Ascending aorta (tissue), 2 donors: ENCODE results near the gene AKAP13. TPM values are rescaled to one million over a fixed set of nuclear protein-coding genes. Genes with fewer than 3 reads are reported as not detected.

Source experiments
- DNase-seq, 2 donors: peaks; one replicate each; pipeline ENCODE4 v3.0.0-alpha.2; 2019; ENCODE audit warnings: low spot score in 2 of 2
- H3K27ac ChIP-seq, 2 donors: fragments of 200-600 bp; sonication (generic); one replicate each; pipeline ENCODE4 v1.5.1; 2016 to 2017; ENCODE audit warnings: mild to moderate bottlenecking in 1 of 2
- H3K27me3 ChIP-seq: fragments of 200-600 bp; sonication (generic); one replicate; pipeline ENCODE4 v1.5.1; 2017
- H3K36me3 ChIP-seq, 2 donors: fragments of 200-600 bp; sonication (generic); one replicate each; pipeline ENCODE4 v1.5.1; 2016
- H3K4me1 ChIP-seq, 2 donors: fragments of 200-600 bp; sonication (generic); one replicate each; pipeline ENCODE4 v1.5.1; 2016 to 2017; ENCODE audit warnings: mild to moderate bottlenecking in 1 of 2
- H3K4me3 ChIP-seq, 2 donors: fragments of 200-600 bp; sonication (generic); one replicate each; pipeline ENCODE4 v1.5.1; 2016 to 2017; ENCODE audit warnings: mild to moderate bottlenecking in 1 of 2
- H3K9me3 ChIP-seq, 2 donors: fragments of 200-600 bp; sonication (generic); one replicate each; pipeline ENCODE4 v1.5.1; 2016
- intact Hi-C: fragments of 100-400 bp; cut with DNase I; formaldehyde crosslinking; loops from one replicate; pipeline ENCODE4 v1.15.1; 2023
- total RNA-seq: library from RNA; depleted of rRNA; stranded (reverse); fragments of >200 nt; gene quantifications from one replicate; pipeline ENCODE4 v1.1.0, GENCODE V29; 2016
- TF ChIP-seq, protein P1 (sequence below), 3 experiments: fragments of 200-600 bp in 2 of 3; fragments of 450-650 bp in 1 of 3; sonication (generic) in 2 of 3; IDR thresholded peaks; one replicate each; pipeline ENCODE4 v1.5.1; 2016 to 2019; ENCODE audit warnings: antibody characterized with exemption in 3 of 3, mild to moderate bottlenecking in 1 of 3, moderate library complexity in 1 of 3

Gene AKAP13, protein sequence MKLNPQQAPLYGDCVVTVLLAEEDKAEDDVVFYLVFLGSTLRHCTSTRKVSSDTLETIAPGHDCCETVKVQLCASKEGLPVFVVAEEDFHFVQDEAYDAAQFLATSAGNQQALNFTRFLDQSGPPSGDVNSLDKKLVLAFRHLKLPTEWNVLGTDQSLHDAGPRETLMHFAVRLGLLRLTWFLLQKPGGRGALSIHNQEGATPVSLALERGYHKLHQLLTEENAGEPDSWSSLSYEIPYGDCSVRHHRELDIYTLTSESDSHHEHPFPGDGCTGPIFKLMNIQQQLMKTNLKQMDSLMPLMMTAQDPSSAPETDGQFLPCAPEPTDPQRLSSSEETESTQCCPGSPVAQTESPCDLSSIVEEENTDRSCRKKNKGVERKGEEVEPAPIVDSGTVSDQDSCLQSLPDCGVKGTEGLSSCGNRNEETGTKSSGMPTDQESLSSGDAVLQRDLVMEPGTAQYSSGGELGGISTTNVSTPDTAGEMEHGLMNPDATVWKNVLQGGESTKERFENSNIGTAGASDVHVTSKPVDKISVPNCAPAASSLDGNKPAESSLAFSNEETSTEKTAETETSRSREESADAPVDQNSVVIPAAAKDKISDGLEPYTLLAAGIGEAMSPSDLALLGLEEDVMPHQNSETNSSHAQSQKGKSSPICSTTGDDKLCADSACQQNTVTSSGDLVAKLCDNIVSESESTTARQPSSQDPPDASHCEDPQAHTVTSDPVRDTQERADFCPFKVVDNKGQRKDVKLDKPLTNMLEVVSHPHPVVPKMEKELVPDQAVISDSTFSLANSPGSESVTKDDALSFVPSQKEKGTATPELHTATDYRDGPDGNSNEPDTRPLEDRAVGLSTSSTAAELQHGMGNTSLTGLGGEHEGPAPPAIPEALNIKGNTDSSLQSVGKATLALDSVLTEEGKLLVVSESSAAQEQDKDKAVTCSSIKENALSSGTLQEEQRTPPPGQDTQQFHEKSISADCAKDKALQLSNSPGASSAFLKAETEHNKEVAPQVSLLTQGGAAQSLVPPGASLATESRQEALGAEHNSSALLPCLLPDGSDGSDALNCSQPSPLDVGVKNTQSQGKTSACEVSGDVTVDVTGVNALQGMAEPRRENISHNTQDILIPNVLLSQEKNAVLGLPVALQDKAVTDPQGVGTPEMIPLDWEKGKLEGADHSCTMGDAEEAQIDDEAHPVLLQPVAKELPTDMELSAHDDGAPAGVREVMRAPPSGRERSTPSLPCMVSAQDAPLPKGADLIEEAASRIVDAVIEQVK (N-terminal part only)
- 74.3 TPM for total RNA-seq

DNA sequence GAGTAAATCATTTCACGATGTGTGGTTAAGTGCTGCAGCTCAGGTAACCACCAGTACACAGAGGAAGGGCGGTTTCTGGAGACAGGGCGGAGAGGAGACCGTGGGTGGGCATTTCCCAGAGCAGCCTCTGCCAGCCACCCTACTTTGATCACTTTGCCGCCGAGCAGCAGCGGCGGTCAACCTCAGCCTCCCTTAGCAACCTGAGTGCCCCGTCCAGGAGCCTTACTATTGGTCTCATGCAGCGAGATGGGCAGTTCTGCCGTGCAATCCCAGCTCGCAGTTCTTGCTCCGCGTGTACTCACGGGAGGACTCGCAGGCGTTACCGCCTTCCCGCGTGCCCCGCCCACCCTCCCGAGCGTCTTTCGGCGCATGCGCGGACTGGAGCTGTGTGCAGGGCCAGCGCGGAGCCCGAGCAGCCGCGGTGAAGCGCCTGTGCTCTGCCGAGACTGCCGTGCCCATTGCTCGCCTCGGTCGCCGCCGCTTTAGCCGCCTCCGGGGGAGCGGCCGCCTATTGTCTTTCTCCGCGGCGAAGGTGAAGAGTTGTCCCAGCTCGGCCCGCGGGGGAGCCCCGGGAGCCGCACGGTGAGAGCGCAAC lies at the start of gene AKAP13:
TSS of gene AKAP13 (plus strand) at position 387 of the 595 bp plus-strand sequence. CDS start 105,118 bp downstream, outside the sequence.
- DNase-seq = peak; percentile 96 to 98
- H3K4me3 ChIP-seq = peak within 1 kb of the TSS; percentile 80 to 90
- H3K36me3 ChIP-seq = no peaks in the 10 kb centered on the region
- H3K27me3 ChIP-seq = no peaks in the 10 kb centered on the region
- TF ChIP-seq, protein P1, sequence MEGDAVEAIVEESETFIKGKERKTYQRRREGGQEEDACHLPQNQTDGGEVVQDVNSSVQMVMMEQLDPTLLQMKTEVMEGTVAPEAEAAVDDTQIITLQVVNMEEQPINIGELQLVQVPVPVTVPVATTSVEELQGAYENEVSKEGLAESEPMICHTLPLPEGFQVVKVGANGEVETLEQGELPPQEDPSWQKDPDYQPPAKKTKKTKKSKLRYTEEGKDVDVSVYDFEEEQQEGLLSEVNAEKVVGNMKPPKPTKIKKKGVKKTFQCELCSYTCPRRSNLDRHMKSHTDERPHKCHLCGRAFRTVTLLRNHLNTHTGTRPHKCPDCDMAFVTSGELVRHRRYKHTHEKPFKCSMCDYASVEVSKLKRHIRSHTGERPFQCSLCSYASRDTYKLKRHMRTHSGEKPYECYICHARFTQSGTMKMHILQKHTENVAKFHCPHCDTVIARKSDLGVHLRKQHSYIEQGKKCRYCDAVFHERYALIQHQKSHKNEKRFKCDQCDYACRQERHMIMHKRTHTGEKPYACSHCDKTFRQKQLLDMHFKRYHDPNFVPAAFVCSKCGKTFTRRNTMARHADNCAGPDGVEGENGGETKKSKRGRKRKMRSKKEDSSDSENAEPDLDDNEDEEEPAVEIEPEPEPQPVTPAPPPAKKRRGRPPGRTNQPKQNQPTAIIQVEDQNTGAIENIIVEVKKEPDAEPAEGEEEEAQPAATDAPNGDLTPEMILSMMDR (IDR thresholded peaks at IDR 0.05) = no peak
- intact Hi-C loops = loop anchor here (1.0 to 2.0 kb wide), 3 partner anchors 22 to 49 kb away; no protein-coding TSS in a partner anchor
- no peaks in the 10 kb centered on the region for H3K9me3 ChIP-seq
- peaks cover 0 to 10% of the 10 kb centered on the region in 2 donors for H3K4me1 ChIP-seq
- peak within 1 kb of the TSS; percentile 92 for H3K27ac ChIP-seq

- H3K9me3 ChIP-seq = no peaks in the 10 kb centered on the region
- no peak overlapping the region for H3K4me3 ChIP-seq
- H3K4me1 ChIP-seq = peaks cover 2 to 9% of the 10 kb centered on the region in 2 donors
- TF ChIP-seq, protein P1 (IDR thresholded peaks at IDR 0.05) = peak; percentile 70 to 85 (median 82)
- no peaks in the 10 kb centered on the region for H3K27me3 ChIP-seq
- no peaks in the 10 kb centered on the region for H3K36me3 ChIP-seq
- DNase-seq = peak; percentile 67 to 95
- H3K27ac ChIP-seq = peak overlapping the region; percentile 80
- intact Hi-C loops = loop anchor here (1.0 to 10.0 kb wide), 5 partner anchors 26 to 394 kb away; partner anchors contain the start of gene AKAP13
Observed at GRCh38 chr15:85330901-85331588, 49.4 kb upstream of the AKAP13 start.

- no peaks in the 10 kb centered on the region for H3K36me3 ChIP-seq
- peak overlapping the region; percentile 80 for H3K27ac ChIP-seq
- H3K4me1 ChIP-seq = peaks cover 2 to 9% of the 10 kb centered on the region in 2 donors
- DNase-seq = no peak
- H3K27me3 ChIP-seq = no peaks in the 10 kb centered on the region
- no peak overlapping the region for H3K4me3 ChIP-seq
- TF ChIP-seq, protein P1 (IDR thresholded peaks at IDR 0.05) = no peak
- no peaks in the 10 kb centered on the region for H3K9me3 ChIP-seq
- intact Hi-C loops = loop anchor here (1.0 to 10.0 kb wide), 5 partner anchors 25 to 393 kb away; partner anchors contain the start of gene AKAP13
Observed at GRCh38 chr15:85331655-85332285, 48.6 kb upstream of the AKAP13 start.

DNA sequence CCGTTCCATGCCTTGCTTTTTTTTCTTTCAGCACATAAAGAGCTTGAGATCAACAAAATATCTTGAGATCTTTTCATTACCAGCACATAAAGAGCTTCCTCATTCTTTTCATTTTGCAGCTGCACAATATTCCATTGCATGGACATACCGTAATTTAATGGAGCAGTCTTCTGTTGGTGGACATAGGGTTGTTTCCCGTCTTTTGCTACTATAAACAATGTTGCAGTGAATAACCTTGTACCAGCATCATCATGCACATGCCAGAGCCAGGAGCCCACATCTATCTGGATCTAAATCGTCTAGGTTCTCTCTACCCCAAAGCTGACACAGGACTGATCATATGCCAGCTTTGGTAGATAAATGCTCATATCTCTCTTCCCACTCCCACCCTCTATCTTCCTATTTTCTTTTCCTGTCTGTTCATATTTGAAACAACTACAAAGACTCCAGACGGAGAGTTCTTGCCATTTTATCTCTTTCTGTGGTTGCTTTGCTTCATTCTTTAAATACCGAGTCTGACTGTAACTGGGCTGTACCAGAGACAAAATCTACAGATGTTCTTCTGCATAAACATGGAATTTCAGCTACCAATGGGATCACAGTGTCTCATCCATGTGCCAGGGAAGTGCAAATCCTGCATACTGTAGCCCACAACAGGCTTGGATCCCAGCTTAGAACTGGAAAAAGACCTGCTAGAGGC lies 47.1 kb upstream of the AKAP13 start:
- no peak overlapping the region for H3K4me3 ChIP-seq
- DNase-seq = no peak
- H3K27ac ChIP-seq = no peak overlapping the region
- H3K27me3 ChIP-seq = no peaks in the 10 kb centered on the region
- H3K36me3 ChIP-seq = no peaks in the 10 kb centered on the region
- intact Hi-C loops = loop anchor here (10.0 kb wide), 1 partner anchor 392 kb away; no protein-coding TSS in a partner anchor
- no peaks in the 10 kb centered on the region for H3K9me3 ChIP-seq
- TF ChIP-seq, protein P1 (IDR thresholded peaks at IDR 0.05) = no peak
- peaks cover 2 to 9% of the 10 kb centered on the region in 2 donors for H3K4me1 ChIP-seq
